ENCODE results near the gene TCHP.

GRCh38 chr12:109938947-109939346, 38.9 kb downstream of the TCHP start:
- TF ChIP-seq CTCF (IDR thresholded peaks at IDR 0.05; ENCODE audit: insufficient read depth, low read length, poor library complexity, severe bottlenecking) = no peak
- no peak for TF ChIP-seq EZH2phosphoT487 (conservative IDR thresholded peaks at IDR 0.05; ENCODE audit: low read length)
